Astrocyte (in vitro differentiated cells and primary cell): ENCODE results near the gene PHKG1. TPM values are rescaled to one million over a fixed set of nuclear protein-coding genes. Genes with fewer than 3 reads are reported as not detected.
"Not testable (repeated sequence)": the region's sequence is repeated elsewhere in the genome, so short reads cannot be mapped to it uniquely, and the experiment has no call there.

ENCODE experiments used
- DNase-seq: peaks from one replicate; pipeline ENCODE4 v3.0.0-alpha.2; 2010; ENCODE audit warnings: low read depth
- FAIRE-seq: peaks from 2 replicates; lab custom pipeline; 2011; peaks lifted over from hg19 to GRCh38; lab: Jason Lieb, UNC
- H2AFZ ChIP-seq: 2 replicates; pipeline ENCODE4 v1.6.0; 2012; ENCODE audit warnings: low read depth, low read length, inconsistent platforms
- H3K27ac ChIP-seq: 2 replicates; pipeline ENCODE4 v1.5.1; 2011; ENCODE audit warnings: low read depth, low read length, inconsistent platforms
- H3K27me3 ChIP-seq: 2 replicates; pipeline ENCODE4 v1.6.0; 2011; ENCODE audit warnings: low read length, inconsistent platforms; ENCODE audit not compliant: insufficient read depth
- H3K36me3 ChIP-seq: 2 replicates; pipeline ENCODE4 v1.5.1; 2011; ENCODE audit warnings: low read length, inconsistent platforms; ENCODE audit not compliant: insufficient read depth
- H3K4me1 ChIP-seq: 2 replicates; pipeline ENCODE4 v1.5.1; 2011; ENCODE audit warnings: low read length, inconsistent platforms; ENCODE audit not compliant: insufficient read depth
- H3K4me2 ChIP-seq: 2 replicates; pipeline ENCODE4 v1.6.0; 2012; ENCODE audit warnings: low read length, inconsistent platforms
- H3K4me3 ChIP-seq: 2 replicates; pipeline ENCODE4 v1.5.1; 2011; ENCODE audit warnings: low read depth, mild to moderate bottlenecking, low read length, inconsistent platforms; ENCODE audit not compliant: insufficient read depth
- H3K79me2 ChIP-seq: 2 replicates; pipeline ENCODE4 v1.6.0; 2012; ENCODE audit warnings: mild to moderate bottlenecking, low read length, inconsistent platforms; ENCODE audit not compliant: insufficient read depth
- H3K9ac ChIP-seq: 2 replicates; pipeline ENCODE4 v1.6.0; 2012; ENCODE audit warnings: mild to moderate bottlenecking, low read length, inconsistent platforms
- H3K9me3 ChIP-seq: 2 replicates; pipeline ENCODE4 v1.5.1; 2012; ENCODE audit warnings: low read depth, mild to moderate bottlenecking, low read length, inconsistent platforms; ENCODE audit not compliant: insufficient read depth
- H4K20me1 ChIP-seq: 2 replicates; pipeline ENCODE4 v1.6.0; 2012; ENCODE audit warnings: low read length, inconsistent platforms; ENCODE audit not compliant: insufficient read depth
- H3K27ac Mint-ChIP-seq: one replicate; pipeline ENCODE4 v1.8.0; 2021; ENCODE audit warnings: mild to moderate bottlenecking, mixed read lengths; ENCODE audit not compliant: unreplicated experiment
- H3K27me3 Mint-ChIP-seq: one replicate; pipeline ENCODE4 v1.8.0; 2021; ENCODE audit warnings: low read depth, mixed read lengths; ENCODE audit not compliant: unreplicated experiment
- H3K36me3 Mint-ChIP-seq: one replicate; pipeline ENCODE4 v1.8.0; 2021; ENCODE audit warnings: low read depth, mixed read lengths; ENCODE audit not compliant: unreplicated experiment
- H3K4me1 Mint-ChIP-seq: one replicate; pipeline ENCODE4 v1.8.0; 2021; ENCODE audit warnings: low read depth, mixed read lengths; ENCODE audit not compliant: unreplicated experiment
- H3K4me3 Mint-ChIP-seq: one replicate; pipeline ENCODE4 v1.8.0; 2021; ENCODE audit warnings: mild to moderate bottlenecking, moderate library complexity, mixed read lengths; ENCODE audit not compliant: unreplicated experiment
- H3K9me3 Mint-ChIP-seq: one replicate; pipeline ENCODE4 v1.8.0; 2021; ENCODE audit warnings: mild to moderate bottlenecking, mixed read lengths; ENCODE audit not compliant: unreplicated experiment
- CTCF ChIP-seq: IDR thresholded peaks from 2 replicates; pipeline ENCODE4 v1.5.1; 2011; ENCODE audit warnings: low read depth, mild to moderate bottlenecking, inconsistent platforms, low read length, moderate library complexity; ENCODE audit not compliant: insufficient read depth
- EZH2 ChIP-seq: IDR thresholded peaks from 2 replicates; pipeline ENCODE4 v1.6.1; 2012; ENCODE audit warnings: mild to moderate bottlenecking, low read length, inconsistent platforms; ENCODE audit not compliant: insufficient read depth
- total RNA-seq: library from RNA; stranded (reverse); gene quantifications from 2 replicates; pipeline ENCODE4 v1.2.1, GENCODE V29; 2021

The PHKG1 gene
- total RNA-seq, 1 donor from 2014 or later: not detected

DNA sequence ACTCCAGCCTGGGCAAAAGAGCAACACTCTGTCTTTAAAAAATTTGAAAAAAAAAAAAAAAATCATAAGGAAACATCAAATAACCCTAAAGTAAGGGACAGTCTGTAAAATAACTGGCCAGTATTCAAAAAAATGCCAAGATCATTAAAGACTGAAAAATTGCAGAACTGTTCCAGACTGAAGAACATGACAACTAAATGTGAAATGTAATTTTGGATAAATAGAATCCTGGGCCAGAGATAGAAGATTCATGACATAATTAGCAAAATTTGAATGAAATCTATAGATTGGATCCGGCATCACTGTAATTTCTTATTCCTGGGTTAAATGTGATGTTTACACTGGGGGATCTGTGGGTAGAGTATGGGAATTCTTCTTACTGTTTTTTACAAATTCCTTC lies 44.5 kb downstream of the PHKG1 start:
- no peak overlapping the region for H3K9ac ChIP-seq

DNA sequence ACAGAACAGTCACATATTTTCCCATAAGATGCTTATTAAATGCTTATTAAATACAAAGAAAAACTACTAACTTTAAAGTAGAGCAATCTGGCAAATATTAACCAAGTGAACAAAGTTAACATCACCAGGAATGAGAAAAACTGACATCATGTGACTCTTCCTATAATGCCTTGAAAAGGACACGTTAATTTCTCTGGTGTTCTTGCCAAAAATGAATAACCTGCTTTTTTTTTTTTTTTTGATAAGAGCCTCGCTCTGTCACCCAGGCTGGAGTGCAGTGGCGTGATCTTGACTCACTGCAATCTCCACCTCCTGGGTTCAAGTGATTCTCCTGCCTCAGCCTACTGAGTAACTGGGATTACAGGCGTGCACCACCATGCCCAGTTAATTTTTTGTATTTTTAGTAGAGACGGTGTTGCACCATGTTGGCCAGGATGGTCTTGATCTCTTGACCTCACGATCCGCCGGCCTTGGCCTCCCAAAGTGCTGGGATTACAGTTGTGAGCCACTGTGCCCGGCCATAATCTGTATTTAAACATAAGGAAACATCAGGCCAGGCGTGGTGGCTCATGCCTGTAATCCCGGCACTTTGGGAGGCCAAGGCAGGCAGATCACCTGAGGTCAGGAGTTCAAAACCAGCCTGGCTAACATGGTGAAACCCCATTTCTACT lies 45.2 kb downstream of the PHKG1 start:
- H3K4me1 ChIP-seq: peaks cover 12% of the 10 kb centered on the region
- not testable (repeated sequence) for H3K9me3 Mint-ChIP-seq, H3K4me3 Mint-ChIP-seq, FAIRE-seq, H3K27ac Mint-ChIP-seq, H2AFZ ChIP-seq, H3K27me3 Mint-ChIP-seq, H3K9ac ChIP-seq, H3K36me3 ChIP-seq, H3K4me3 ChIP-seq, H3K9me3 ChIP-seq, H3K27me3 ChIP-seq, DNase-seq, H3K36me3 Mint-ChIP-seq, H4K20me1 ChIP-seq
- H3K79me2 ChIP-seq: peaks cover 27% of the 10 kb centered on the region
- H3K4me1 Mint-ChIP-seq: peaks cover 12% of the 10 kb centered on the region
- H3K27ac ChIP-seq: peak overlapping the region; percentile 68
- peak overlapping the region; percentile 51 for H3K4me2 ChIP-seq

More for the DNA sequence above, 44.5 kb downstream of the PHKG1 start:
- peaks cover 33% of the 10 kb centered on the region for H3K79me2 ChIP-seq
- no peak overlapping the region for H2AFZ ChIP-seq
- H3K4me1 ChIP-seq: peaks cover 18% of the 10 kb centered on the region
- DNase-seq (no peak), FAIRE-seq (no peak)
- H3K4me2 ChIP-seq: no peak overlapping the region
- H3K36me3 ChIP-seq: peaks cover 3% of the 10 kb centered on the region
- Mint-ChIP-seq H3K9me3 (no peaks in the 10 kb centered on the region), H3K36me3 (peaks cover 2% of the 10 kb centered on the region), H3K27me3 (no peaks in the 10 kb centered on the region), H3K27ac (peak overlapping the region; percentile 37), H3K4me3 (no peak overlapping the region), H3K4me1 (peaks cover 17% of the 10 kb centered on the region)
- H3K9me3 ChIP-seq: no peaks in the 10 kb centered on the region
- peaks cover 10% of the 10 kb centered on the region for H4K20me1 ChIP-seq
- no peak overlapping the region for H3K27ac ChIP-seq
- no peak for TF ChIP-seq CTCF
- no peak overlapping the region for H3K4me3 ChIP-seq
- no peaks in the 10 kb centered on the region for H3K27me3 ChIP-seq

DNA sequence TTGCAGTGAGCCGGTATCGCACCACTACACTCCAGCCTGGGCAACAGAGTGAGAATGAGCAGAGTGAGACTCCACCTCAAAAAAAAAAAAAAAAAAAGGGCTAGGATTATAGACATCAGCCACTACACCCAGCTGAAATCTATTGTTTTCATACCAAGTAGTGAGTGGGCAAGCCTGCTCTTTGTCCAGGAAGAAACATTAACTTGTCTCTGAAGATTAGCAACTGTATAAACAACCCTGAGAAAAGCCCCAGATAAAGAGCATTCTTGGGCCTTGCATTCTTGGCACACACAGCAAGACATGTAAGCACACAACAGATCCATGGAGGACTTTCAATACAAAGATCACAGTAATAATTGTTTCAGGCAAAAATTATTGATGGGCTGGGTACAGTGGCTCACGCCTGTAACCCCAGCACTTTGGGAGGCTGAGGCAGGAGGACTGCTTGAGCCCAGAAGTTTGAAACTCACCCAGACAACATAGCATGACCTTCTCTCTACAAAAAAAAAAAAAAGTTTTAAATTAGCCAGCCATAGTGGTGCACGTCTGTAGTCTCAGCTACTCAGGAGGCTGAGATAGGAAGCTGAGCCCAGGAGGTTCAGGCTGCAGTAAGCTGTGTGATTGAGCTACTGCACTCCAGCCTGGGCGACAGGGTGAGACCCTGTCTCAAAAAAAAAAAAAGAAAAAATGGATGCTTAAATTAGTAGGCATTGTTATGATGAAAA lies 45.9 kb downstream of the PHKG1 start:
- H3K36me3 Mint-ChIP-seq: no peaks in the 10 kb centered on the region
- Histone ChIP-seq H3K79me2 (peaks cover 20% of the 10 kb centered on the region), H3K9ac (peak overlapping the region; percentile 55), H4K20me1 (no peaks in the 10 kb centered on the region), H3K4me3 (no peak overlapping the region), H3K27ac (peak overlapping the region; percentile 68), H3K36me3 (no peaks in the 10 kb centered on the region), H2AFZ (peak overlapping the region; percentile 37), H3K27me3 (no peaks in the 10 kb centered on the region), H3K9me3 (no peaks in the 10 kb centered on the region), H3K4me2 (peak overlapping the region; percentile 51), H3K4me1 (peaks cover 12% of the 10 kb centered on the region)
- TF ChIP-seq CTCF: no peak
- TF ChIP-seq EZH2: no peak
- H3K9me3 Mint-ChIP-seq: no peaks in the 10 kb centered on the region
- H3K4me1 Mint-ChIP-seq: peaks cover 12% of the 10 kb centered on the region
- peak overlapping the region; percentile 55 for H3K27ac Mint-ChIP-seq
- H3K27me3 Mint-ChIP-seq: no peaks in the 10 kb centered on the region
- DNase-seq (peak; percentile 95), FAIRE-seq (no peak)
- H3K4me3 Mint-ChIP-seq: no peak overlapping the region

DNA sequence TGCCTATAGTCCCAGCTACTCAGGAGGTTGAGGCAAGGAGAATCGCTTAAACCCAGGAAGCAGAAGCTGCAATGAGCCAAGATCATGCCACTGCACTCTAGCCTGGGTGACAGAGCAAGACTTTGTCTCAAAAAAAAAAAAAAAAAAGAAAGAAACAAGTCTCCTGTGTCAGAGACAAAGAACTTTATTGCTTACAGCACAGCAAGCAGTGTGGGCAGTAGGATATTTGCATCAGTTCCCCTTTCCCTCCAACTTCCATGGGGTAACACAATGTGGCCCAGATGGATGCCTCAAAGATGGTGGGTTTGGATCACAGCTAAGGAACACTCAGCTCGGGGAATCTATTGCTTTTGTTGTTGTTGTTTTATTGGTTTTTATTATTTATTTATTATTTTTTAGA lies 47.0 kb downstream of the PHKG1 start:
- not testable (repeated sequence) for H3K9me3 Mint-ChIP-seq, H3K9ac ChIP-seq, H3K9me3 ChIP-seq, H3K4me3 ChIP-seq, H3K27me3 ChIP-seq, FAIRE-seq, H2AFZ ChIP-seq, H3K36me3 Mint-ChIP-seq, H3K27me3 Mint-ChIP-seq, H4K20me1 ChIP-seq, H3K27ac ChIP-seq, DNase-seq, H3K36me3 ChIP-seq, H3K4me2 ChIP-seq, H3K27ac Mint-ChIP-seq, H3K4me3 Mint-ChIP-seq
- Histone ChIP-seq H3K4me1 (peaks cover 11% of the 10 kb centered on the region), H3K79me2 (peaks cover 11% of the 10 kb centered on the region)
- H3K4me1 Mint-ChIP-seq: peaks cover 12% of the 10 kb centered on the region
